Neural cell (in vitro differentiated cells): ENCODE measurements around the gene TAF11L13.

Experiments used
- CTCF ChIP-seq: fragments of 450-650 bp; IDR thresholded peaks from 2 replicates; pipeline ENCODE4 v1.5.1; 2014; ENCODE audit warnings: antibody characterized with exemption, mild to moderate bottlenecking, moderate library complexity; ENCODE audit not compliant: poor library complexity, severe bottlenecking
- EP300 ChIP-seq: fragments of 450-650 bp; conservative IDR thresholded peaks from 2 replicates; pipeline ENCODE4 v1.6.1; 2014; ENCODE audit warnings: antibody characterized with exemption, mild to moderate bottlenecking, moderate library complexity; ENCODE audit not compliant: poor library complexity, severe bottlenecking
- EZH2 ChIP-seq: fragments of 200-600, 300-800 bp; shearing (Covaris generic), sonication (generic); IDR thresholded peaks from 2 replicates; pipeline ENCODE4 v1.6.1; 2014; ENCODE audit warnings: antibody characterized with exemption, low read length, borderline replicate concordance, mild to moderate bottlenecking; ENCODE audit not compliant: insufficient read depth, poor library complexity, severe bottlenecking
- MXI1 ChIP-seq: fragments of 450-650 bp; conservative IDR thresholded peaks from 2 replicates; pipeline ENCODE4 v1.6.1; 2014; ENCODE audit warnings: antibody characterized with exemption, mild to moderate bottlenecking; ENCODE audit not compliant: poor library complexity, severe bottlenecking
- POLR2AphosphoS5 ChIP-seq: IDR thresholded peaks from 2 replicates; pipeline ENCODE4 v1.6.1; 2012
- RAD21 ChIP-seq: fragments of 450-650 bp; conservative IDR thresholded peaks from 2 replicates; pipeline ENCODE4 v1.6.1; 2014; ENCODE audit warnings: antibody characterized with exemption, mild to moderate bottlenecking, moderate library complexity
- SMC3 ChIP-seq: fragments of 450-650 bp; conservative IDR thresholded peaks from 2 replicates; pipeline ENCODE4 v1.6.1; 2014; ENCODE audit warnings: antibody characterized with exemption, mild to moderate bottlenecking, moderate library complexity; ENCODE audit not compliant: poor library complexity
- TAF1 ChIP-seq: IDR thresholded peaks from 2 replicates; pipeline ENCODE4 v1.6.1; 2012; ENCODE audit warnings: low read depth

- TF ChIP-seq RAD21, result no peak
- no peak for TF ChIP-seq EZH2
- no peak for TF ChIP-seq SMC3
- TF ChIP-seq CTCF, result no peak
- TF ChIP-seq POLR2AphosphoS5, result no peak
- no peak for TF ChIP-seq TAF1
- TF ChIP-seq EP300, result no peak
- TF ChIP-seq MXI1, result no peak
Observed at GRCh38 chr5:17655921-17656320, 24.0 kb downstream of the TAF11L13 start.
